Gastroesophageal sphincter (tissue), 4 donors: ENCODE data around the gene KIAA1143. TPM values are rescaled to one million over a fixed set of nuclear protein-coding genes. Genes with fewer than 3 reads are reported as not detected.
A peak's percentile ranks its signal among the peaks of the same experiment; 100 is the strongest.

ENCODE experiments used
- ATAC-seq: fragments of 150-250 bp; one replicate; pipeline ENCODE4 v1.9.1; 2016; ENCODE audit warnings: mild to moderate bottlenecking, moderate library complexity
- H3K27ac ChIP-seq, 4 donors: fragments of 200-600 bp; sonication (generic) in 3 of 4; 1 replicate in 3 of 4; 2 replicates in 1 of 4; pipeline ENCODE4 v1.5.1; 2016 to 2019
- H3K27me3 ChIP-seq: fragments of 200-600 bp; sonication (generic); one replicate; pipeline ENCODE4 v1.5.1; 2019
- H3K36me3 ChIP-seq, 2 donors: fragments of 200-600 bp; sonication (generic); one replicate each; pipeline ENCODE4 v1.5.1; 2019; ENCODE audit warnings: control low read depth in 1 of 2
- H3K4me1 ChIP-seq, 3 donors: fragments of 200-600 bp; sonication (generic); 1 replicate in 2 of 3; 2 replicates in 1 of 3; pipeline ENCODE4 v1.5.1; 2016 to 2019; ENCODE audit warnings: control low read depth in 2 of 3
- H3K4me3 ChIP-seq, 2 donors: fragments of 200-600 bp; sonication (generic); one replicate each; pipeline ENCODE4 v1.5.1; 2019; ENCODE audit warnings: mild to moderate bottlenecking in 1 of 2, moderate library complexity in 1 of 2
- H3K9me3 ChIP-seq, 3 donors: fragments of 200-600 bp; sonication (generic); one replicate each; pipeline ENCODE4 v1.5.1; 2017 to 2019; ENCODE audit warnings: control low read depth in 2 of 3
- EP300 ChIP-seq: sonication (generic); formaldehyde crosslinking; IDR thresholded peaks from one replicate; pipeline ENCODE4 v1.6.1; 2017; ENCODE audit warnings: antibody characterized with exemption, mild to moderate bottlenecking
- POLR2A ChIP-seq, 2 donors: fragments of 450-650 bp; IDR thresholded peaks; one replicate each; pipeline ENCODE4 v1.6.1; 2017; ENCODE audit warnings: antibody characterized with exemption in 2 of 2, mild to moderate bottlenecking in 2 of 2, moderate library complexity in 1 of 2
- POLR2AphosphoS5 ChIP-seq: sonication (generic); formaldehyde crosslinking; IDR thresholded peaks from one replicate; pipeline ENCODE4 v1.6.1; 2017; ENCODE audit warnings: antibody characterized with exemption
- WGBS, 2 donors: methylation state at CpG; one replicate each; pipeline ENCODE4 v1.1.5; 2018; ENCODE audit warnings: low coverage in 1 of 2; 5-methylcytosine and 5-hydroxymethylcytosine counted together
- total RNA-seq, 4 donors: library from RNA; depleted of rRNA; stranded (reverse); fragments of >200 nt; gene quantifications; one replicate each; pipeline ENCODE4 v1.1.0, GENCODE V29; 2016
- TF ChIP-seq, protein P1 (sequence below), 4 experiments: fragments of 200-600 bp in 2 of 4; fragments of 450-650 bp in 2 of 4; sonication (generic) in 1 of 4; IDR thresholded peaks; one replicate each; pipeline ENCODE4 v1.5.1; 2017 to 2019; ENCODE audit warnings: antibody characterized with exemption in 4 of 4, mild to moderate bottlenecking in 2 of 4, moderate library complexity in 2 of 4

KIAA1143 gene
- total RNA-seq, 4 donors from 2014 or later = 27.7 to 41.5 (median 36.5) TPM

DNA sequence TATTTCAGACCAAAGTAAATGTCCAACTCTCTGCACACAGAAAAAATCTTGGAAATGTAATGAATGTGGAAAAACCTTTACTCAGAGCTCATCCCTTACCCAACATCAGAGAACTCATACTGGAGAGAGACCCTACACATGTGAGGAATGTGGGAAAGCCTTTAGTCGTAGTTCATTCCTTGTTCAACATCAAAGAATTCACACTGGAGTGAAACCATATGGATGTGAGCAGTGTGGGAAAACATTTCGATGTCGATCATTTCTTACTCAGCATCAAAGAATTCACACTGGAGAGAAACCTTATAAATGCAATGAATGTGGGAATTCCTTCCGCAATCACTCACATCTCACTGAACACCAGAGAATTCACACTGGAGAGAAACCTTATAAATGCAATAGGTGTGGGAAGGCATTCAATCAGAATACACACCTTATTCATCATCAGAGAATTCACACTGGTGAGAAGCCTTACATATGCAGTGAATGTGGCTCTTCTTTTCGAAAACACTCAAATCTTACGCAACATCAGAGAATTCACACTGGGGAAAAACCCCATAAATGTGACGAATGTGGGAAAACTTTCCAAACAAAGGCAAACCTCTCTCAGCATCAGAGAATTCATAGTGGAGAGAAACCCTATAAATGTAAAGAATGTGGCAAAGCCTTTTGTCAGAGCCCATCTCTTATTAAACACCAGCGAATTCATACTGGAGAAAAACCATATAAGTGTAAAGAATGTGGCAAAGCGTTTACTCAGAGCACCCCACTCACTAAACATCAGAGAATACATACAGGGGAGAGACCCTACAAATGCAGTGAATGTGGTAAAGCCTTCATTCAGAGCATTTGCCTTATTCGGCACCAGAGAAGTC lies 40.0 kb downstream of the KIAA1143 start:
- Histone ChIP-seq H3K27ac (no peak overlapping the region), H3K9me3 (peaks cover 5 to 98% (median 9%) of the 10 kb centered on the region in 3 donors), H3K36me3 (peaks cover 8 to 75% of the 10 kb centered on the region in 2 donors), H3K4me3 (no peak overlapping the region), H3K27me3 (no peaks in the 10 kb centered on the region), H3K4me1 (no peaks in the 10 kb centered on the region)
- ATAC-seq = no peak
- TF ChIP-seq, protein P1, sequence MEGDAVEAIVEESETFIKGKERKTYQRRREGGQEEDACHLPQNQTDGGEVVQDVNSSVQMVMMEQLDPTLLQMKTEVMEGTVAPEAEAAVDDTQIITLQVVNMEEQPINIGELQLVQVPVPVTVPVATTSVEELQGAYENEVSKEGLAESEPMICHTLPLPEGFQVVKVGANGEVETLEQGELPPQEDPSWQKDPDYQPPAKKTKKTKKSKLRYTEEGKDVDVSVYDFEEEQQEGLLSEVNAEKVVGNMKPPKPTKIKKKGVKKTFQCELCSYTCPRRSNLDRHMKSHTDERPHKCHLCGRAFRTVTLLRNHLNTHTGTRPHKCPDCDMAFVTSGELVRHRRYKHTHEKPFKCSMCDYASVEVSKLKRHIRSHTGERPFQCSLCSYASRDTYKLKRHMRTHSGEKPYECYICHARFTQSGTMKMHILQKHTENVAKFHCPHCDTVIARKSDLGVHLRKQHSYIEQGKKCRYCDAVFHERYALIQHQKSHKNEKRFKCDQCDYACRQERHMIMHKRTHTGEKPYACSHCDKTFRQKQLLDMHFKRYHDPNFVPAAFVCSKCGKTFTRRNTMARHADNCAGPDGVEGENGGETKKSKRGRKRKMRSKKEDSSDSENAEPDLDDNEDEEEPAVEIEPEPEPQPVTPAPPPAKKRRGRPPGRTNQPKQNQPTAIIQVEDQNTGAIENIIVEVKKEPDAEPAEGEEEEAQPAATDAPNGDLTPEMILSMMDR (IDR thresholded peaks at IDR 0.05) = no peak
- TF ChIP-seq EP300 = no peak
- TF ChIP-seq POLR2A (IDR thresholded peaks at IDR 0.05) = no peak
- no peak for TF ChIP-seq POLR2AphosphoS5
- WGBS, 2 donors = 96 to 99% methylated on average over 7 to 8 of the region's 10 CpGs

DNA sequence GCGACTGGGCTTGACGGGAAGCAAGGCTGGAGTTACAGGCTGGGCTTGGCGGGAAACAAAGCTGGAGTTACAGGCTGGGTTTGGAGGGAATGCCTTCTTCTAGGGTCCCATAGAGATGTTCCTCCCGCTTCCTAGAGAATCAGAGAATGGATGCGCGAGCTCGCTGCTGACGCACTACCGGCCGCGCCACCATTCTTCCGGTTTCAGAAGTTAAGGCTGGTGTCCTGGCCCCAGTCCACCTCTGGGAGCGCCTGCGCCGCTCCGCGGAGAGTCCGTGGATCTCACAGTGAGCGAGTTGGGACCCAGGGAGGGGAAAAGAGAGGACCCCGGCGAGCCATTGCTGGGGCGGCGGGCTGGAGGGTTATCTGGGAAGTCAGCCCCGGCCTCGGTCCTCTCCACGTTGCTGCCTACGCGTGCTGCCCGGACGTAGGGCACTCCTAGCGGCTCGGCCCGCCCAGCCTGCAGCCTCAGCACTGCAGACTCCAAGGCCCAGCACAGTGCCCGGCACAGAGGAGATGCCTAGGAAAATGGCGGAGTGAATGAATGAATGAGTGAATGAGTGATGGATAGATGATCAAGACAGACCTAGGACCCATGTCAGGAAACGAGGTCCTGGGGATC lies 48.9 kb downstream of the KIAA1143 start, which contains the start of gene ZNF502:
Gene ZNF502, plus strand, starts transcription at position 206 of the 621 bp plus-strand sequence. CDS start 7,602 bp downstream, outside the sequence.
- Histone ChIP-seq H3K27ac (peak within 1 kb of the TSS in 3 of 4 donors; percentile 82 to 83 (median 82)), H3K36me3 (peaks cover 0 to 32% of the 10 kb centered on the region in 2 donors), H3K27me3 (peaks cover 23% of the 10 kb centered on the region), H3K9me3 (peaks cover 0 to 43% (median 0%) of the 10 kb centered on the region in 3 donors), H3K4me3 (peak within 1 kb of the TSS; percentile 73 to 94), H3K4me1 (peaks cover 0 to 19% (median 0%) of the 10 kb centered on the region in 3 donors)
- ATAC-seq = peak; percentile 96
- TF ChIP-seq, protein P1 (IDR thresholded peaks at IDR 0.05) = peak in 3 of 4 experiments; percentile 56 to 58 (median 56)
- TF ChIP-seq POLR2AphosphoS5 = peak; percentile 75
- TF ChIP-seq POLR2A (IDR thresholded peaks at IDR 0.05) = peak in 1 of 2 donors; percentile 33
- TF ChIP-seq EP300 = no peak
- 0 to 1% methylated on average over 9 to 17 of the region's 36 CpGs for WGBS, 2 donors

Other genes starting within 250 kb of the KIAA1143 start
- gene ZKSCAN7, start 206.4 kb downstream of the KIAA1143 start, total RNA-seq = 1 to 10 TPM; 3.5 to 6.1 (median 5.0) TPM
- 1 to 10 TPM in 3 of 4 donors, under 1 TPM in 1; 0.82 to 5.0 (median 3.5) TPM for gene ZNF660, start 176.7 kb downstream of the KIAA1143 start, total RNA-seq
- gene ZNF197, start 136.6 kb downstream of the KIAA1143 start, total RNA-seq = 10 to 100 TPM; 17.5 to 37.8 (median 22.9) TPM
- 10 to 100 TPM in 3 of 4 donors, 1 to 10 TPM in 1; 9.1 to 27.6 (median 13.1) TPM for gene ZNF35, start 112.9 kb downstream of the KIAA1143 start, total RNA-seq
- 1 to 10 TPM; 5.0 to 10.0 (median 5.5) TPM for gene ZNF502, start 49.0 kb downstream of the KIAA1143 start, total RNA-seq
- gene ZNF501, start 32.0 kb downstream of the KIAA1143 start, total RNA-seq = 10 to 100 TPM in 1 of 4 donors, 1 to 10 TPM in 3; 7.0 to 16.3 (median 9.0) TPM
- gene KIF15, start 175 bp upstream of the KIAA1143 start, total RNA-seq = 1 to 10 TPM in 1 of 4 donors, under 1 TPM in 3; 0.13 to 2.4 (median 0.51) TPM
- 10 to 100 TPM in 2 of 4 donors, 1 to 10 TPM in 2; 7.0 to 14.9 (median 9.0) TPM for gene TMEM42, start 100.3 kb upstream of the KIAA1143 start, total RNA-seq
- not detected for gene TGM4, start 113.0 kb upstream of the KIAA1143 start, total RNA-seq
- 10 to 100 TPM; 66.6 to 91.2 (median 78.5) TPM for gene ZDHHC3, start 214.6 kb upstream of the KIAA1143 start, total RNA-seq
- 10 to 100 TPM; 40.6 to 52.8 (median 46.0) TPM for gene EXOSC7, start 214.6 kb upstream of the KIAA1143 start, total RNA-seq